AG09319 (cell line): ENCODE results near the gene TACC3.

Experiments used
- DNase-seq: peaks from one replicate; pipeline ENCODE4 v3.0.0-alpha.2; 2010; ENCODE audit warnings: low read depth; ENCODE audit errors: extremely low read depth
- CTCF ChIP-seq: IDR thresholded peaks from 2 replicates; pipeline ENCODE4 v1.5.1; 2011; ENCODE audit warnings: low read depth, mild to moderate bottlenecking, inconsistent platforms, low read length, moderate library complexity

The TACC3 gene

GRCh38 chr4:1720163-1720983, 948 bp upstream of the TACC3 start:
- DNase-seq: no peak

DNA sequence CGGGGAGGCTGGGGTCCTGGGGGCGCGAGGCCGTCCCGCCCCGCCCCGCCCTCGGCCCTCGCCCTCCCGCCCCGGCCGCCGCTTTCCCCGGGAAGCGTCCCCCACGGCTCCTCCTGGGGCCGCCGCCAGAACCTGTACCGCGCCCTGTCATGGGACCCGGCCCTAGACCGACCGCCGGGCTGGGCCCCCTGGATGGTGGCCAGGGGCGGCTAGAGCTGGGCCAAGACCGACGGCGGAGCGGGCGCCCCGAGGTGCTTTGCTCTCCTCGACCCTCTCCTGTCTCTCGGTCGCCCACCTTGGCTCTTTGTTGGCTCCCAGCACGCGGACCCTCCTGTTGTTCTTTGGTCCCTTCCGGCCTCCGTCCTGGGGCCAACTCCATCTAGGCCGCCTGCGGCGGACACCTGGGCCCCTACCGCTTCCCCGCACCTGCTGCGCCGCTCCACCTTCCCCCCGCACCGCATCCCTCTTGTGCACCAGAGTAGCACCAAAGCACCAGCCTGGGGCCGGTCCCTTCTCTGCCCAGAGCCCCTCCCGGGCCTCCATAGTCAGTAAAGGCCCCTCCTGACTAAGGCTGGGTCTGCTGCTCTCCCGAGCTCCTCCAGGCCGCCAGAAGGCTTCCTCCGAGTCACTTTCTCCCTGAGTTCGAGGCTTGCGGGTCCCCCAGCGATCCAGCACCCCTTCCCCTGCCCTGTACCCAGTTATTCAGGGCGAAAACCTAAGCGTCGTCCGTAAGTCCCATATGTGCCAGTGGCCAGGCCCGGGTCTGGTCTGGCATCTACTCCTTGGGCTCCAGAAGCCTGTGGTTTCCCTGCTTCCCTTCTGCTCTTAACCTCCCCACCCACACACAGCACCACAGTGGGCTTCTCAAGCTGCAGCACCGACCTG, 587 bp downstream of the TACC3 start:
- DNase-seq: no peak
- no peak for TF ChIP-seq CTCF

More at GRCh38 chr4:1720163-1720983, 948 bp upstream of the TACC3 start:
- TF ChIP-seq CTCF: no peak

DNA sequence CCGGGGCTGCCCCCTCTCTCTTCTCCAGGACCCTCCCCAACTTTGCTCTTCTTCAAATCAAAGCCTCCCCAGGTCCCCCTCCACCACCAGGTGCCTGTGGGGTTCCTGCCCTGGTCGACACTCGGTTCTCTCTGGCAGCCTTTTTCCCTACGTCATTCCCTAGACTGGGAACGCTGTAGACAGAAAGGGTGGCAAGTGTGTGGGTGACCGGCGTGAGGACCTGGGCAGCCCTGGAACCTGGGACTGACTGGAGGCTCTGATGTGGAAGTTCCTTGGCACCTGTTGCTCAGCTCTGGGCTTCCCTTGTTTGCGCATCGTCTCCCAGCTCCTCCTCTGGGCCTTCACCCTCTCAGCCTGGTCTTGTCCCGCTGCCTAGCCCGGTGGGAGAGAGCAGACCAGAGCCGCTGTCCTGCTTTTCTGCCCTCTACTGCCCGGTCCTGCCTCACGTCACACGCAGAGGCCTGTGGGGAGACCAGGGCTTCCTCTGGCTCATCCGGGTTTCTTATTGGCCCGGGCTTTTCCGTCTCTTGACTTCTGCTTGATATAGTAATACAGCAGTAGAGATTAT, 1.3 kb downstream of the TACC3 start:
- TF ChIP-seq CTCF: no peak
- DNase-seq: no peak

DNA sequence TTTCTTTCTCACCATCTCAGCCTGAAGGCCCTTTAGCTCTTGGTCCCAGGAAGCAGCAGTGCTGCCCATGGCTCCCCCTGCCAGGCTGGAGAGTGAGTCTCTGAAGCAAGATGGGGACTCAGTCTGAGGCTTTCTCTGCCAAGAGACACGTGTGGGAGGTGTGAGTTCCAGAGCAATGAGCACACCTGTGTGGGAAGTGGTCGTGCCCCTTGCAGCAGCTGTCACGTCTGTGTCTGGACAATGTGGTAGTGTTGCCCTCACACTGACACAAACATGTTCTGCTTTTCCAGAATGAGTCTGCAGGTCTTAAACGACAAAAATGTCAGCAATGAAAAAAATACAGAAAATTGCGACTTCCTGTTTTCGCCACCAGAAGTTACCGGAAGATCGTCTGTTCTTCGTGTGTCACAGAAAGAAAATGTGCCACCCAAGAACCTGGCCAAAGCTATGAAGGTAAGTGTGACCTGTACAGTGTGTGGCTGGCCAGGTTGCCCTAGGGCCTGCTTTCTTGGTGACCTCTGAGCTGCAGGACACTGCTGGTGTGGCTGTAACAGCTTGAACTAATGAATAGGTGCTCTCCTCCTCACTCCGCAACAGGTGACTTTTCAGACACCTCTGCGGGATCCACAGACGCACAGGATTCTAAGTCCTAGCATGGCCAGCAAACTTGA, 1.9 kb downstream of the TACC3 start:
- no peak for DNase-seq
- TF ChIP-seq CTCF: no peak

GRCh38 chr4:1725521-1725920, 4.2 kb downstream of the TACC3 start:
- no peak for DNase-seq
- no peak for TF ChIP-seq CTCF

DNA sequence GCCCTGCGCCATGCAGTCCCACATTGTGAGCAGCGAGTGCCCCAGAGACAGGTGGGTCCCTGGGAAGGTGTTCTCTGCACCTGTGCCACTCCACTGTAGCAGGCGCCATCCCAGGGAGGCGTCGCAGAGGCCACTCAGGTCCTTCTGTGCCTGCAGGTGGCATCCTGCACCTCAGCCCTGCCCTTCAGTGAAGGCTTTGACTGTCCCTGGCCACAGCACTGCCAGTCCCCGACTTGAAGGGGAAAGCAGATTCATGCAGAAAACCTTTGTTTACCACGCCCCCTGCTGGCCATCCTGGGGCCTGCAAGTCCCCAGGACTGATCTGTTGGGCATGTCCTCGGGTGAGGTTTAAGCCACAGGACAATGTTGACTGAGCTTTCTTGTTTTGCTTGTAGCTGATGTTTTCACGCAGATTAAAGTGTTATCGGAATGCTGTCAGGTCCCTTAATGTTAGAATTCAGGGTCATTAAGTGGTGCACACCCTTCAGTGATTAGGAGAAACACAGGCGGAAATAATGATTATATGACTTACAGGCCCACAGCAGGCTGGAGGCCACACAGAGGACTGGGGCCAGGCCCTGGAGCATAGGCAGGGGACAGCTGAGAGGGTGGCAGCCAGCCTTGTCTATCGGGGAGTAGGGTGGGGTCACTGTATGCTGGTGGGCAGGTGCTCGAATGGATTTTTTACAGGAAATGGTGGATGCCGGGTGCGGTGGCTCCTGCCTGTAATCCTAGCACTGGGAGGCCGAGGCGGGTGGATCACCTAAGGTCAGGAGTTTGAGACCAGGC, 5.0 kb downstream of the TACC3 start:
- peak; percentile 48 for DNase-seq
- TF ChIP-seq CTCF: peak; percentile 98
